ENCODE results near the gene TTYH2.

GRCh38 chr17:74199306-74200092, 13.9 kb upstream of the TTYH2 start:
- TF ChIP-seq GATA2 (IDR thresholded peaks at IDR 0.05; ENCODE audit: low read depth, low read length) (no peak), GATA3 (IDR thresholded peaks at IDR 0.05; ENCODE audit: low read depth, low read length) (no peak)

Data from SH-SY5Y (cell line).